Fibroblast of lung (primary cell): ENCODE measurements around the gene SOX21.

ENCODE experiments used
- EZH2 ChIP-seq: IDR thresholded peaks from 2 replicates; pipeline ENCODE4 v1.5.1; 2012; ENCODE audit warnings: low read length, control low read depth, mild to moderate bottlenecking; ENCODE audit errors: missing control alignments
- TF ChIP-seq, protein P1 (sequence below), 2 donors: IDR thresholded peaks in 1 of 2; conservative IDR thresholded peaks in 1 of 2; 1 replicate in 1 of 2; 2 replicates in 1 of 2; pipeline ENCODE4 v1.5.1; 2011 to 2012; ENCODE audit warnings: low read length in 2 of 2, control low read depth in 1 of 2, inconsistent platforms in 1 of 2, low read depth in 1 of 2, mild to moderate bottlenecking in 1 of 2

GRCh38 chr13:94712287-94712811 is at the start of gene SOX21:
- TF ChIP-seq, protein P1, sequence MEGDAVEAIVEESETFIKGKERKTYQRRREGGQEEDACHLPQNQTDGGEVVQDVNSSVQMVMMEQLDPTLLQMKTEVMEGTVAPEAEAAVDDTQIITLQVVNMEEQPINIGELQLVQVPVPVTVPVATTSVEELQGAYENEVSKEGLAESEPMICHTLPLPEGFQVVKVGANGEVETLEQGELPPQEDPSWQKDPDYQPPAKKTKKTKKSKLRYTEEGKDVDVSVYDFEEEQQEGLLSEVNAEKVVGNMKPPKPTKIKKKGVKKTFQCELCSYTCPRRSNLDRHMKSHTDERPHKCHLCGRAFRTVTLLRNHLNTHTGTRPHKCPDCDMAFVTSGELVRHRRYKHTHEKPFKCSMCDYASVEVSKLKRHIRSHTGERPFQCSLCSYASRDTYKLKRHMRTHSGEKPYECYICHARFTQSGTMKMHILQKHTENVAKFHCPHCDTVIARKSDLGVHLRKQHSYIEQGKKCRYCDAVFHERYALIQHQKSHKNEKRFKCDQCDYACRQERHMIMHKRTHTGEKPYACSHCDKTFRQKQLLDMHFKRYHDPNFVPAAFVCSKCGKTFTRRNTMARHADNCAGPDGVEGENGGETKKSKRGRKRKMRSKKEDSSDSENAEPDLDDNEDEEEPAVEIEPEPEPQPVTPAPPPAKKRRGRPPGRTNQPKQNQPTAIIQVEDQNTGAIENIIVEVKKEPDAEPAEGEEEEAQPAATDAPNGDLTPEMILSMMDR (conservative IDR thresholded peaks at IDR 0.05 in 1 of 2, IDR thresholded peaks at IDR 0.05 in 1 of 2; ENCODE audit: low read depth in 1 of 2, low read length in 2 of 2): no peak
- no peak for TF ChIP-seq EZH2
